HG03196 (cell line): Measurements from ENCODE around the gene CDT1.
"Not testable (repeated sequence)": the region's sequence is repeated elsewhere in the genome, so short reads cannot be mapped to it uniquely, and the experiment has no call there.

Experiments
- ATAC-seq: cut with Tn5 transposase; IDR thresholded peaks from one replicate; pipeline ENCODE4 v1.9.1; 2021; ENCODE audit not compliant: unreplicated experiment

The CDT1 gene

GRCh38 chr16:88782454-88783390 is 20.9 kb upstream of the CDT1 start:
- no peak for ATAC-seq

- no peak for ATAC-seq
Observed at GRCh38 chr16:88783391-88784073, 20.1 kb upstream of the CDT1 start.

- ATAC-seq, result no peak
Observed at GRCh38 chr16:88784074-88784855, 19.3 kb upstream of the CDT1 start.

- ATAC-seq, result no peak
Observed at GRCh38 chr16:88784856-88785105, 18.8 kb upstream of the CDT1 start.

GRCh38 chr16:88785106-88785924 is 18.3 kb upstream of the CDT1 start, which contains the start of gene PIEZO1:
Gene PIEZO1 (minus strand): TSS chr16:88785220. CDS start chr16:88784964, 256 bp downstream.
- ATAC-seq, result no peak

GRCh38 chr16:88787579-88788314 is 15.8 kb upstream of the CDT1 start:
- no peak for ATAC-seq

GRCh38 chr16:88788749-88789148 is 14.8 kb upstream of the CDT1 start:
- ATAC-seq, result not testable (repeated sequence)

- ATAC-seq, result no peak
Observed at GRCh38 chr16:88789594-88789993, 14.0 kb upstream of the CDT1 start.

- no peak for ATAC-seq
Observed at GRCh38 chr16:88790312-88791211, 13.0 kb upstream of the CDT1 start.

- ATAC-seq, result no peak
Observed at GRCh38 chr16:88792078-88792550, 11.5 kb upstream of the CDT1 start.

- ATAC-seq, result no peak
Observed at GRCh38 chr16:88792668-88793250, 10.8 kb upstream of the CDT1 start.

- no peak for ATAC-seq
Observed at GRCh38 chr16:88793251-88793954, 10.2 kb upstream of the CDT1 start.

GRCh38 chr16:88796278-88796677 is 7.3 kb upstream of the CDT1 start:
- no peak for ATAC-seq

GRCh38 chr16:88798073-88798472 is 5.5 kb upstream of the CDT1 start:
- no peak for ATAC-seq

GRCh38 chr16:88798772-88799455 is 4.7 kb upstream of the CDT1 start:
- no peak for ATAC-seq

- ATAC-seq, result no peak
Observed at GRCh38 chr16:88799569-88800276, 3.9 kb upstream of the CDT1 start.

- ATAC-seq, result no peak
Observed at GRCh38 chr16:88800277-88800592, 3.4 kb upstream of the CDT1 start.
